ENCODE results near the gene HDAC8. TPM values are rescaled to one million over a fixed set of nuclear protein-coding genes. Genes with fewer than 3 reads are reported as not detected.

Gene HDAC8
- total and polyA plus RNA-seq, 9 of the 15 experiments (the other 6 are each of a cell fraction or from before 2014, with no cell fraction given), result 18.9 to 53.8 (median 28.7) TPM

DNA sequence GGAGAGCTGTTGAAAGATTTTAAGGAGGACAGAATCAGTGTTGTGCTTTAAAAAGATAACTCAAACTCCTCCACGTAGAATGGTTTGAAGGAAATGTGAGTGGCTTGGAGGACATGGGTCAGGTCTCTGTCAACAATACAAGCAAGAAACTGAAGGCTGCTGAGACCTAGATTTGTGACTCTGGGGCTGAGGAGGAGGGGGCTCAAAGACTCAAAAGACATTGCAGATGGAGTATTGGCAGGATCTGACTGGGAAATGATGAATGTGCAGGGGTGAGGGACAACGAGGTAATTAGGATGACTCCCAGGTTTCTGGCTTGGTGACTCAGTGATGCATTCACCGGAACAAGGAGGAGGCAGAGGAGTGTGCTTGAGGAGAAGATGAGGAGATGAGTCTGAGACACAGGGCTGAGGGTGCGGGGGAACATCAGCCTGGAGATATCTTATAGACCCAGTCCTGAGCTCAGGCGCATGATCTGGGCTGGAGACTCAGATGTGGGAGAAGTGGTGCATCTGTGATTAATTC is 292.3 kb downstream of the HDAC8 start (continued):
- peak; percentile 60; the same call in 1 of the 2 replicates for TF ChIP-seq JUN (IDR thresholded peaks at IDR 0.05; ENCODE audit: borderline replicate concordance, low read depth, low read length)
- TF ChIP-seq JUN (CRISPR knock-in tag; IDR thresholded peaks at IDR 0.05; ENCODE audit: borderline replicate concordance), result no peak
- no peak for TF ChIP-seq ZNF146 (CRISPR knock-in tag; IDR thresholded peaks at IDR 0.05; ENCODE audit: unreplicated experiment)
- TF ChIP-seq SMARCE1 (IDR thresholded peaks at IDR 0.05), result peak; percentile 76
- TF ChIP-seq TARDBP (IDR thresholded peaks at IDR 0.05), result no peak
- no peak for TF ChIP-seq DACH1 (IDR thresholded peaks at IDR 0.05; ENCODE audit: partially characterized antibody)
- no peak for TF ChIP-seq ZNF12 (CRISPR knock-in tag; IDR thresholded peaks at IDR 0.05)
- TF ChIP-seq, protein P1, sequence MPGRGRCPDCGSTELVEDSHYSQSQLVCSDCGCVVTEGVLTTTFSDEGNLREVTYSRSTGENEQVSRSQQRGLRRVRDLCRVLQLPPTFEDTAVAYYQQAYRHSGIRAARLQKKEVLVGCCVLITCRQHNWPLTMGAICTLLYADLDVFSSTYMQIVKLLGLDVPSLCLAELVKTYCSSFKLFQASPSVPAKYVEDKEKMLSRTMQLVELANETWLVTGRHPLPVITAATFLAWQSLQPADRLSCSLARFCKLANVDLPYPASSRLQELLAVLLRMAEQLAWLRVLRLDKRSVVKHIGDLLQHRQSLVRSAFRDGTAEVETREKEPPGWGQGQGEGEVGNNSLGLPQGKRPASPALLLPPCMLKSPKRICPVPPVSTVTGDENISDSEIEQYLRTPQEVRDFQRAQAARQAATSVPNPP (IDR thresholded peaks at IDR 0.05; ENCODE audit: borderline replicate concordance, insufficient read depth, insufficient read length), result no peak
- TF ChIP-seq CBX2 (IDR thresholded peaks at IDR 0.05; ENCODE audit: insufficient read depth, low read length, poor library complexity, severe bottlenecking), result no peak
- no peak for TF ChIP-seq ZFP36 (IDR thresholded peaks at IDR 0.05; ENCODE audit: low read depth, low read length, partially characterized antibody)
- TF ChIP-seq SMARCB1 (IDR thresholded peaks at IDR 0.05; ENCODE audit: insufficient read length, low read depth), result no peak
- peak in 1 of 2 experiments; percentile 32; a peak in 1 of 4 replicates for TF ChIP-seq TRIM24 (IDR thresholded peaks at IDR 0.05)
- TF ChIP-seq NR2C1 (IDR thresholded peaks at IDR 0.05), result no peak
- no peak for TF ChIP-seq NR2C1 (tag; IDR thresholded peaks at IDR 0.05)
- TF ChIP-seq ILK (tag; IDR thresholded peaks at IDR 0.05; ENCODE audit: borderline replicate concordance, low read depth), result no peak
- no peak for TF ChIP-seq PHF21A (IDR thresholded peaks at IDR 0.05; ENCODE audit: borderline replicate concordance, low read depth)
- TF ChIP-seq, protein P2, sequence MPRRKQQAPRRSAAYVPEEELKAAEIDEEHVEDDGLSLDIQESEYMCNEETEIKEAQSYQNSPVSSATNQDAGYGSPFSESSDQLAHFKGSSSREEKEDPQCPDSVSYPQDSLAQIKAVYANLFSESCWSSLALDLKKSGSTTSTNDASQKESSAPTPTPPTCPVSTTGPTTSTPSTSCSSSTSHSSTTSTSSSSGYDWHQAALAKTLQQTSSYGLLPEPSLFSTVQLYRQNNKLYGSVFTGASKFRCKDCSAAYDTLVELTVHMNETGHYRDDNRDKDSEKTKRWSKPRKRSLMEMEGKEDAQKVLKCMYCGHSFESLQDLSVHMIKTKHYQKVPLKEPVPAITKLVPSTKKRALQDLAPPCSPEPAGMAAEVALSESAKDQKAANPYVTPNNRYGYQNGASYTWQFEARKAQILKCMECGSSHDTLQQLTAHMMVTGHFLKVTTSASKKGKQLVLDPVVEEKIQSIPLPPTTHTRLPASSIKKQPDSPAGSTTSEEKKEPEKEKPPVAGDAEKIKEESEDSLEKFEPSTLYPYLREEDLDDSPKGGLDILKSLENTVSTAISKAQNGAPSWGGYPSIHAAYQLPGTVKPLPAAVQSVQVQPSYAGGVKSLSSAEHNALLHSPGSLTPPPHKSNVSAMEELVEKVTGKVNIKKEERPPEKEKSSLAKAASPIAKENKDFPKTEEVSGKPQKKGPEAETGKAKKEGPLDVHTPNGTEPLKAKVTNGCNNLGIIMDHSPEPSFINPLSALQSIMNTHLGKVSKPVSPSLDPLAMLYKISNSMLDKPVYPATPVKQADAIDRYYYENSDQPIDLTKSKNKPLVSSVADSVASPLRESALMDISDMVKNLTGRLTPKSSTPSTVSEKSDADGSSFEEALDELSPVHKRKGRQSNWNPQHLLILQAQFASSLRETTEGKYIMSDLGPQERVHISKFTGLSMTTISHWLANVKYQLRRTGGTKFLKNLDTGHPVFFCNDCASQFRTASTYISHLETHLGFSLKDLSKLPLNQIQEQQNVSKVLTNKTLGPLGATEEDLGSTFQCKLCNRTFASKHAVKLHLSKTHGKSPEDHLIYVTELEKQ (CRISPR knock-in tag; IDR thresholded peaks at IDR 0.05), result no peak
- no peak for TF ChIP-seq BDP1 (IDR thresholded peaks at IDR 0.05; ENCODE audit: insufficient read depth, insufficient read length)
- no peak for TF ChIP-seq THRAP3 (IDR thresholded peaks at IDR 0.05; ENCODE audit: borderline replicate concordance)
- TF ChIP-seq, protein P3, sequence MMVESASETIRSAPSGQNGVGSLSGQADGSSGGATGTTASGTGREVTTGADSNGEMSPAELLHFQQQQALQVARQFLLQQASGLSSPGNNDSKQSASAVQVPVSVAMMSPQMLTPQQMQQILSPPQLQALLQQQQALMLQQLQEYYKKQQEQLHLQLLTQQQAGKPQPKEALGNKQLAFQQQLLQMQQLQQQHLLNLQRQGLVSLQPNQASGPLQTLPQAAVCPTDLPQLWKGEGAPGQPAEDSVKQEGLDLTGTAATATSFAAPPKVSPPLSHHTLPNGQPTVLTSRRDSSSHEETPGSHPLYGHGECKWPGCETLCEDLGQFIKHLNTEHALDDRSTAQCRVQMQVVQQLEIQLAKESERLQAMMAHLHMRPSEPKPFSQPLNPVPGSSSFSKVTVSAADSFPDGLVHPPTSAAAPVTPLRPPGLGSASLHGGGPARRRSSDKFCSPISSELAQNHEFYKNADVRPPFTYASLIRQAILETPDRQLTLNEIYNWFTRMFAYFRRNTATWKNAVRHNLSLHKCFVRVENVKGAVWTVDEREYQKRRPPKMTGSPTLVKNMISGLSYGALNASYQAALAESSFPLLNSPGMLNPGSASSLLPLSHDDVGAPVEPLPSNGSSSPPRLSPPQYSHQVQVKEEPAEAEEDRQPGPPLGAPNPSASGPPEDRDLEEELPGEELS (CRISPR knock-in tag; IDR thresholded peaks at IDR 0.05; ENCODE audit: borderline replicate concordance), result no peak
